Fibroblast of skin of right quadriceps (primary cell): Measurements from ENCODE around the gene AFAP1.

Source experiments
- DNase-seq: peaks from one replicate; pipeline ENCODE4 v3.0.0-alpha.2; 2013

Gene AFAP1

DNA sequence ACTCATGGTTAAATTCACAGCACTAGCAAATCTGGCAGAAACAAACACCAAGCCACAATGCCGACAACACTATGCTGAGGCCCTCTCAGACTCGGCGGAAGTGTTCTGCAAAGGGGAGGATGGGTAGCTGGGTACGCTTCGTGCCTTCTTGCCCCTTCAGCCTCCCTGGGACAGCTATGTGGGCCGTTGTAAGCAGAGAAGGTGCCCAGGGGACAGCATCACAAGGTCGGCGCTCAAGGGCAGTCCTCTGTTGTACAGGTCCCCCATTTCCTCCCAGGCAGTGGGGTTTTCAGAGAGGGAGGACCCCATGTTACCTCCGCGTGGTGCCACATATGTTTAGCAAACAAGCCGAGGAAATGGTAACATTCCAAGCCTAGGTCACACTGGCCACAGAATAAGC is 173.6 kb downstream of the AFAP1 start:
- no peak for DNase-seq

DNA sequence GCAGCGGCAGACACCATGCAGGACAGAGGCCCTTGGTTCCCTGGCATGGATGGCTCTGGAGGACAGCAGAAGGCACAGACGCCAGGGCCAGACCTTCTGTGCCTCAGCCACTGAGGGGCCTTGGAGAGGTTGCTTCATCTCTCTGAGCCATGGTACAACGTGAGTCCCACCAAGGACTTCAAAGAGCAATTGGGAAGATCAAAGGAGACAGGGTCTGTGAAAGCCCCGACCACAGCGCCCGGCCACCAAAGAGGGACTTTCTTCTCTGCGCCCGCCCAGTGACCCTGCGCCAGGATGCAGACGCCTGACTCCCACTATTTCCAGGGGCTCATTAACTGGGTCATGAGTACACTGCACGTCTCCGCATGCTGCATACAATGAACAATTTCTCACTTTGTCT is 174.0 kb downstream of the AFAP1 start:
- no peak for DNase-seq

DNA sequence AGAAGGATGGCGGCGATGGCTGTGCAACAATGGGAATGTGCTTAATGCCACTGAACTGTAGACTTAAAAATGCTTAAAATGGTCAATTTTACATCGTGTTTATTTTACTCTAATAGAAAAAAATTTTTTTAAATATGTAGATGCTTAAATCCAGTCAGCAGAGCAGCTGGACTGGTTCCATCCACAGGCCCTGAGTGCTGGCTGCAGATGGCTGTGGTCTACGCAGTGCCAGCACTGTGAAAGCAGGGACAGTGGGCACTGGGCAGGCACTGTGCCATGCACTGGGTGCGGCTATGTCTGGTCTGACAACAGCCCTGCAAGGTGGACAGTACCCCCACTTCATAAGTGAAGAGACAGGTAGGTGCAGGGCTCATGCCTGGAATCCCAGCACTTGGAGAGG is 175.2 kb downstream of the AFAP1 start:
- DNase-seq: no peak

DNA sequence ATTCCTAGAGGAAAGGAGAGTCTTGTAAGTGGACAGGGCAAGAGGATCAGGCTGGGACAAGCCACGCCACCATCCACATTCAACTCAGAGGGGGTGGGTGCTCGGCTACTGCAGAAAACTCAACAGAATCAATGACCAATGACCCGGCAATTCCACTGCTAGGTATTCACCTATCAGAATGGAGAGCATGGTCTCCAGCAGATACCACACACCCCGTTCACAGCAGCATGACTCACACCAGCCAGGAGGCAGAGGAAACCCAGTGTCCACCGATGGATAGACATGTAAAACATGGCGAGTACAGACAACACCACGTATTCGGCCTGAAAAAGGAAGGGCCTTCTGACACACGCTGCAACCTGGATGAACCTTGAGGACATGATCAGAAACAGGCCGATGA is 175.9 kb downstream of the AFAP1 start:
- DNase-seq: peak; percentile 69

DNA sequence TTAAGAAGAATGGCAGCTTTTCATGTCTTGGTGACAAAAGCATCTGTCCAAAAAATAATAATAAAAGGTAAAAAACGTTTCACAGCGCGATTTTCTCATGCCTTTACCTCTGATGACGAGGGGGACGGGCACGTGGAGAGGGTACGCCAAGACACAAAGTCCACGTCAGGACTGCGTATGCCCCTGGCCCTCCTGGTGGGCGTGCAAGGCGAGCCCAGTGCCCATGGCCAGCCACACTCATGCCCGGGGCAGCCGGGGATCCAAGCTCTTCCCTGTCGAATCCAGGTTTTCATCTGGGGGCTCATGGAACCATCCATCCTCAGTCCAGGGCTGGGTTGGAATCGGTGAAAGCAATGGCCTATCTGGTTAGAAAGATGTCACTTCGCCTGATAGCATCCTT is 176.6 kb downstream of the AFAP1 start:
- DNase-seq: no peak

DNA sequence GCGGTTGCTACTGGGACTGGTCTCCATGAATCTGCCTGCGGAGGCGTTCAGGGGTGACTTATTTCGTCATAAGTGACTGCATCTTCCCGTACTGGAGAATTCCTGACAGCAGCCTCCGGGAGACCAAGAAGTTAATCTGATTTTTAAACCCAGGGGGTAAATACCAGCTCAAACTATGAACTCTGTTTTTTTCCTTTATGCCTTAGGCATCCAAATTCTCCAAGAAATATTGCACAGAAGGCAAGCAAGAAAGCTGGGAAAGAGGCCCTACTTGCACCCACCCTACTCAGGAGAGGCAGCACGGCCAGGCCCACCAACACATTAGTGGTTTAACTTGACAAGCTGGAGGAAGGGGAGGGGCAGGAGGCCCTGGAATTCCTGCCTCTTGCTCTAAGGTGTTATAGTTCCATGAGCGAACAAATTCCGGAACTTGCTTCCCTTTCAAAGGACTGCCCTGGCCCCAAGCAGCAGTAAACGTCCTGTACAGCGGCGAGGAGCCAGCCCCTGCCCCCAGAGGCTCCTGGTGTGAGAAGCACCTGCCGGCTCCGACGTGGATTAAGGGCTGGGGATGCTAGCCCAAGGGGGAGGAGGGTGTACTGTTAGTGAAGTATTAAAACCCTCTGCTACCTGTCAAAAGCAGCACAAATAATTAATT is 177.2 kb downstream of the AFAP1 start:
- DNase-seq: no peak

DNA sequence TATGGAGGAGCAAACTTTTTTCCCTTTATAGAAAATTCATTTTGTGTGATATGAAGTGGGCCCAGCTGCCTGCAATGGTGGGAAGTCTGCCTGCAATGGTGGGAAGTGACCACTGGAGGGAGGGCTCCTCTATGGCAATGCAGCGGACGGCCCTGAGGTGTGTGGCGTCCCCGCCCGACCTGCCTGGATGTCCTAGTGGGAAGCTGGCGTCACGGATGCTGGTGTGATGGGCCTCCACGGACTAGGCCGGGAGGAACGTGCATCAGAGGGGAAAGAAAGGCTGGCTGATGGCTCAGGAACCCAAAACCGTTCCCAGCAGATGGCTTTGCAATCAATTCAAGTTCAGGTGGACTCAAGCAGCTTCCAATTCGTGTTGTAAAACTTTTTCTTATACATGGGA is 177.9 kb downstream of the AFAP1 start:
- DNase-seq: peak; percentile 54

DNA sequence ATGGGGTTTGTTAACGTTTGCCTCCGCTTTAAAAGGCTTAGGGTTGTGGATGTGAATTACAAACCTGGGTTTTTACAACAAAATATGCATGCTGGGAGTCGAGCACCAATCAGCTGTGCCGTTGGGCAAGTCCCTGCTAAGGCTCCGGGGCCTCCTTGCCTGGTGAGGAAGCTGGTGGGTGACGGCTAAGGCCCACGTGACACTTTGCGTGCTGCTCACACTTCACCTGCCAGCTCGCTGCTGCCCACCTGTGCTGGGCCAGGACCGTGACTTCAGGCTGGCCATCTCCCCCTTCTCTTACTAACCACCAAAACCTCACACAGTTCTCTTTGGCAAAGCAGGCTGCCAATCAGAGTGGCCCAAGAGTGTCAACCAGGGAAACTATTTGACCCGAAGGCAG is 178.3 kb downstream of the AFAP1 start:
- DNase-seq: no peak

DNA sequence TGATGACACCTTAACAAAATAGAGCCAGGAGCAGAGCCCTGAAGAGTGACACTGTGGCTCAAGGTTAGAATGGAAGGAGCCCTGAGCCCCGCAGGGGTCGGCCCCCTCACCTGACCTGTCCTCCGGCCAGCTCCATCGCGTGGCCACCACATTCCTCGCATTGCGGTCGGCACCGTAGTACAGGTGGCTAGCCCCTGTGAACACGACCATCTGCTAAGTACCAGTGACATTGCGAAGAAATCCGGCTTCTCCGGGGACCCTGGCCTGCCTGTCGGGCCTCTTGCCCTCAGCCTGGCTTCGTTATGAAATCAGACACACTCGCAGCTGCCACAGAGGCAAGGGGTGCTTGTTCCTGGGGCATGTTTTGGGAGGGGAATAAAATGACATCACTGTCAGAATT is 179.0 kb downstream of the AFAP1 start:
- DNase-seq: no peak

DNA sequence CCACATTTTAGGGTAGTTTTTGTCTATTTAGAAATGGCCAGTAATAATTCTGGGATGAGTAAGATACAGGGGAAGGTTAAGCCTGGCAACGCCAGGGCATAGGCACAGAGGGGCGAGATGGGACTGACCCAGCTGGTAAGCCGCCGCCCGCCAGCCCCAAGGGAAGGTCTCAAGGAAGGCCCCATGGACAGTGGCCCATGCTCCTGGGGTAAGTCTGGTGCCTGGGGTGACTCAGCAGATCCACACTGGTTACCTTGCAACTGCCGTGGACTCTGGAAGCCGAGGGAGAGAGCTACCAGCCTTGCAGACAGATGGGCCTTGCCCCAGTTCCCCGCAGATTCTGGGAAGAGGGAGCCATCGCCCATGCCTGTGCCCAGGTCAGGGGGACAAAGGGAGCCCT is 179.4 kb downstream of the AFAP1 start:
- no peak for DNase-seq

DNA sequence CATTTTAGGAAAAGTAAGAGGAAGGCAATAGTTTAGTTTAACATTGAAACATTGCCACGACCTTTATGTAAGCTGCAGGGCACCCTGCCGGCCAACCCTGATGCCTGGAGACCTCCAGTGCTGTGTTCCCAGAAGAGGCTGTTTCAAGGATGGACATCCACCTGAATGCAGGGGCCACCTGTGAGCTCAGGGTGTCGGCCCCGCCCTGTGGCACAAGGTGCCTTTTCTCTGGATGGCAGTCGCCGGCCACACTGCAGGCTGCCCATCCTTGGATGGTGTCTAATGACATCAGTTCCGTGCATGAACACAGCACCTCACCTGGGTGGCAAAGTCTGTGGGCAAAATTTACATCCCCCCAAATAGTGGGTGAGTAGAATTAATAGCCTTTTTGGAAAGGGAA is 180.0 kb downstream of the AFAP1 start:
- no peak for DNase-seq

DNA sequence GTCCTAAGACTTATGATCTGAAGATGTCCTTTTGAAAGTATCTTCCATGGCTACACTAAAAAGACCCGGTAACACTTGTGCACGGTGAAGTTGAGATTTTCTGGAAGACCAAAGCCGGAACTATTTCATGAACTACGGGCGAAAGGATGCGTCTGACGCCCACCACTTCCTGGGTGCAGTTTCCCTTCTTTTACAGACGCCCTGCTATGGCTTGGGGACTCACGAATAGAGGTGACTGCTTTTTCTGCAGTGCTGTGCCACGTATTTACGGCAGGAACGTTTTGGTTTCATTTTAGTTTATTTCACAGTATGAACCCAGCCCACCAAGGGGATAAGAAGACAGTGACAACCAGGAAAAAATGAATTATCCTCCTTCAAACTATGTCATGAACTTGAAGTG is 180.4 kb downstream of the AFAP1 start:
- DNase-seq: no peak

DNA sequence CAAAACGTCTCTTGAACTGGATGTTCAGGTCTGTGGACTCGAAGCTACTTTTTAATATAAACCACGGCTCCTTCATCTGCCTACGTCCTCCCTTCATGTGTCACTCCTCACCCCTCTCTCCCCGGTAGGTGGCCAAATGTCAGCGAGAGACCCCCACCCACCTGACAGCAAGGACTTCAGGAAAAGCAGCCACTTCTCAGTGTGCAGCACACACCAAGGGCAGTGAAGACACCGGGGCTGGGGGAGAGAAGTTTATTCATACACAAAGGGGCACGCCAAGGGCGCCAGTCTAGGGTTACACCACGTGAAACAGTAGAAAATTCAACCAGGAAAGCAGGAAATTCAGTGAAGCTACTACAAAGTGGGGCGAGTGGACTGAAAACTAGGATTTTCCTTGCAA is 181.2 kb downstream of the AFAP1 start:
- no peak for DNase-seq

DNA sequence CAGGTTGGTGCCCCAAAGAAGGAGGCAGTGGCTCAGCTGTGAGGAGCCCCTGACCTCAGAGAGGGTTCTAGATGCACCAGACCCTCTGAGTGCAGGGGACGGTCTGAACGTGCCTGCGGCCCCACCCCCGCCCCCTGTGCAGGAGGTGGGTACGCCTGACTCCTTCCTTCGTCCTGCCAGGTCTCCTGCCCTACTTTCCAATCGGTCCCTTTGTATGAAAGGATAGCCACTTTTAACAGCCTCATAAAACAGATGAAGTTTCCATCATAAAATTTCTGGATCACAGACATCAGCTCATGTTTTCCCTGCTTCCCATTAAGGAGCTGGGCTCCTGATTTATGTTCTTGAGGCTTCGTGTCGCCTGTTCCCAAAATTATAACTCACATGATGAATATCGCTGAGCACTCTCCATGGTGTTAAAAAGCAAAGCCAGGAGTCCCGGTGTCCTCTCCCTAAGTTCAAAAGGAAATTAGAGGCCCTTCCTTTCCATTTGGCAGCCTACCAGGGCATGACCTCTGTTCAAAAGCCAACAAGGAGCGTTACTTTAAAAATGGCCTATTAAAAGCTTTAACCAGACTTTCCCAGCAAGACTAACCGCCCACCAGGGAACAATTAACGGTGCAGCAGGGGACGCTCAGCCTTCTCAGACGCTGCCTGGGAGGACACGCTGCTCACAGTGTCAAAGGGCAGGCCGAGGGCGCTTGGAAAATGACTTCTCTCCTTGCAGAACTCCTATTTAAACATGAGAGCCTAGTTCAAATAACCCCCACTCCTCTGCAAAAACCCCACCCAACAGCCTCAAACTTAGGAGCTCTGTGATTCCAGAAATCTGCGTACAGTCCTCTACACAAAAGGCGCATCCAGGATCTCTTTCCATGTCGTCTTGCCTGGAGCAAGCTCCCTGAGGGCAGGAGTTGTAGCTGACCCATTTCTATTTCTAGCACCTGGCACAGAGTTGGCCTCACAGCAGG is 181.9 kb downstream of the AFAP1 start:
- no peak for DNase-seq

DNA sequence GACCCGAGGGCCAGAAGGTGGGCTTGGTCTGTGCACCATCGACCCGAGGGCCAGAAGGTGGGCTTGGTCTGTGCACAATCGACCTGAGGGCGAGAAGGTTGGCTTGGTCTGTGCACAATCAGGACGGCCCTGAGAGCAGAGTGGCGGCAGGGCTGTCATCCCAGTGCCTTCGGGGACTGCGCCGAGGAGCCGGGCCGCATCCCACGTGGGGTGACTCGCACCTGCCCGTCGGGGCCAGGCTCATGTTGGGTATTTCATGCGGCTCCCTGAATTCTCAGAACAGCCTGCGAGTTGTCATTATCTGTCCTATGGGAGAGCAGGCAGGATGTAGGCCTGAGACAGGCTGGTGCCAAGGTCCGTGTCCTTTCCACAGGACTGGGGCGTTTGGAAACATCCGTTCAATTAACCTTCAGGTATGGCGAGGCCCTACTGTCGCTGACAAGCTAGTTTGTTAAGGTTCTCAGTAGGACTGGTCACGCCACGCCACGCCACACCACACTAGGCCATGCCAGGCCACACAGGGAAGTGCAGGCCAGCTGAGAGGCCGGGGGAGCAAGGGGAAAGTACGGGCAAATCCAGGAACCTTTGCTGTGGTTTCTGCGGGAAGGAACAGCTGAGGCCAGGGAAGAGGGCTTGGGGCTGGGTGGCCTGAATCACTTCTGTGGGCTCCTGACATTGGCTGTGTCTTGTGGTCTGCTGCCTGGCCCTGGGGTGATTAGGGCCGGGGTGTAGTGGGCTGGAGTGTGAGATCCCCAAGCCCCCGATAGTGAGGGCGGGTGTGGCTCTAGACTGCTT is 182.9 kb downstream of the AFAP1 start:
- DNase-seq: no peak

DNA sequence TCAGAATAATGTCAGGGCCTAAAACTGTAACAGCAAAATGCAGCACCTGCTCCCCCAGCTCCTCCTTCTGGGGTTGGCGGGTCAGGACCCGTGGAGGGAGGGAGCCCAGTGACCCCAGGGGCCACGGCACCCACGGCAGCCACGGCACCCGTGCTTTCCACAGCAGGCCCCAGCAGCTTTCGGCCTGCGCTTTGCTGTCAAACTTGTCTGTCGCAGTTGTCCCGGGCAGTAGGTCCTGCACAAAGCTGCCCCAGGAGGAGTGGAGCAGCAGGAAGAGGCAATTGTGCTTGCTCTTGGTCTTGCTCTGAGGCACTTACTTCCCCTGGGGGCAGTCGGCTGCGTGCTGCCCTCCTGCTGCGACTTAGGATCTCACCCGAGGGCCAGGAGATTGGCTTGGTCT is 183.6 kb downstream of the AFAP1 start:
- no peak for DNase-seq

DNA sequence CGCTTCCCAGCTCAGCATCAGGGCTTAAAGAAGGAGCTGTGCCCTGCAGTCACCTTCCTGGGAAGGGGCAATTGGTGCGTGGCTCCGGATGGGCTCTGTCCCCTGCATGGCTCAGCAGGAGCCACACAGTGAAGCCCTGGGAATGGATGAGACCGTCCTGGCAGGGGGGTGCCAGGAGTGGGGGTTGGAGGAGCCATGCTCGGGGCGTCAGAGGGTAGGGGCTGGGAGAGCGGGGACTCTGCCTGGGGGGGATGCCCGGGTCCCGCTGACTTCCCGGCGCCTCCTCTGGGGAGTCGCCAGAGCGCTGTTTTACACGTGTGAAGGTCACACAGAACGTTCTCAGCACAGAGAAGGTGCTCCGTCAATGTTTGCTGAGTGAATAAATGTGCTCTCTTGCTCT is 184.1 kb downstream of the AFAP1 start:
- DNase-seq: no peak

DNA sequence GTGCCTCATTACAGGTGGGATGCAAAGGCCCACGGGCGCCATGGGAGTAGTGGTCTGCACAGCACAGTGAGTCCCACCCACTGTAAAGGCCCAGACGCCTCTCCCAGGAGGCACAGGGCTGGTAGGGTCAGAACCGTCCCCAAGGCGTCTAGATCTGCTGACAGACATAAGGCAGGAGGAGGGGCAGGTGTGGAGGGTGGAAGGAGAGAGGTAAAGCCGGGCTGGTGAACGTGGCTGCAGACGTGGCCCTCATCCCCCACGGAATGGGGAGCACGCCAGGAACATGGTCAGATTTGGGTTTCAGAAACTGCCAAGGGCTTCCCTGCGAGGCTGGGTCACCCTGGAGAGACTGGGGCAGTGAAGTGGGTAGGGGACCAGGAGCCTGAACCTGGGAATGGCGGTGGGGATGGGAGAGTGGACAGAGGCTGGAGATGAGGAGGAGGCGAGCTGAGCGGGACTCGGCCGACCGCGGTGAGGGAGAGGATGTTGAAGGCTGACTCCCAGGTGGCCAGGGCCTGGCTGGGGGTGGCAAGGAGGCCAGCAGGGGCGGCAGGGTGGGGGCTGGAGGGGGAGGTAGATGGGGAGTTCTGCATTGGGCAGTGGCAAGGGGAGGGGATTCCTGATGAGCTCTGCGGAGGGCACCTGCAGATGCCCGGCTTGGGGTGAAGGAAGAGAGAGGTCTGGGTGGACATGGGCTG is 184.9 kb downstream of the AFAP1 start:
- DNase-seq: no peak

DNA sequence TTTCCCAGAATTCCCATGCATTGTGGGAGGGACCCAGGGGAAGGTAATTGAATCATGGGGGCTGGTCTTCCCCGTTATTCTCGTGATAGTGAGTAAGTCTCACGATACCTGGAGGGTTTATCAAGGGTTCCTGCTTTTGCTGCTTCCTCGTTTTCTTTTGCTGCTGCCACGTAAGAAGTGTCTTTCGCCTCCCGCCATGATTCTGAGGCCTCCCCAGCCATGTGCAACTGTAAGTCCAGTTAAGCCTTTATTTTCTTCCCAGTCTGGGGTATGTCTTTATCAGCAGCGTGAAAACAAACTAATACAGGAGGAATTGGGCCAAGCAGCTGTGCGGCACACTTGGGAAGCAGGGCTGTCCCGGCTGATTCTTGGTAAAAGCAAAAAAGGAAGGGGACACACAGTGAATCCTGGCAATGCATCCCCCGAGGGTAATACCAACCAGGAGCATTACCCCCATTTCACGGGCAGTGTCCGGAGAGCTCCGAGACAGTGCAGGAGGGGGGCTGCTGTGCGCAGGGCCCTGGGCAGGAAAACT is 185.7 kb downstream of the AFAP1 start:
- DNase-seq: no peak

DNA sequence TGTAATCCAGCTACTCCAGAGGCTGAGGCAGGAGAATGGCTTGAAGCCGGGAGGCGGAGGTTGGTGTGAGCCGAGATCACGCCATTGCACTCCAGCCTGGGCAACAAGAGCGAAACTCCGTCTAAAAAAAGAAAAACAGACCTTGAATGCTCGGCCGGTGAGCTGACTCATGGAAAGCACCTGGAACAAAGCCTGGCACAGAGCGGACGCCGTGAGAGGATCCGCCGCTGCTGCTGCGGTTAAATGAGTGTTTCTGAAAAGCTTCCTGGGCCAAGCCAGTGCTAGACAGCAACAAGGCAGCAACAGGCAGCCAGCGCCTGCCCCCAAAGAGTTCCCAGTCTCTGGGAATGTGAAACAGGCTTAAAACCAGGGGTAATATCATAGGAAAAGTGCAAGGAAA is 186.4 kb downstream of the AFAP1 start:
- DNase-seq: no peak

DNA sequence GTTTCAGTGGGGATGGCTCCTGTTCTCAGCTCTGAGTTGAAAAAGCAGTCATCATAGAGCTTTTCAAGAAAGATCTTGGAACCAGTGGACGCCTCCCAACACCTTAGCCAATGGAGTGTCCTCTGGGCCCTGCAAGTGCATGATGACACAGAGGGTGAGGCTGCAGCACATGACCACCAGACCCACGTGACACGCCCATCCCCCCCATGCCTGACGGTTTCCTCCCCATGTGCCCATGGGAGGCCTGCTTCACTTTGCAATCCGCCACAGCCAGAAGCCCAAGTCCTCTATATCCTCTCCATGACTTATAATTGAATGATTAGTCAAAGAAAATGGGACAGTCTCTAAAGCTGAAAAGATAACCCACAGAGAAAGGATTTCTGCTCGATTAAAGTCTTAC is 187.0 kb downstream of the AFAP1 start:
- DNase-seq: no peak

DNA sequence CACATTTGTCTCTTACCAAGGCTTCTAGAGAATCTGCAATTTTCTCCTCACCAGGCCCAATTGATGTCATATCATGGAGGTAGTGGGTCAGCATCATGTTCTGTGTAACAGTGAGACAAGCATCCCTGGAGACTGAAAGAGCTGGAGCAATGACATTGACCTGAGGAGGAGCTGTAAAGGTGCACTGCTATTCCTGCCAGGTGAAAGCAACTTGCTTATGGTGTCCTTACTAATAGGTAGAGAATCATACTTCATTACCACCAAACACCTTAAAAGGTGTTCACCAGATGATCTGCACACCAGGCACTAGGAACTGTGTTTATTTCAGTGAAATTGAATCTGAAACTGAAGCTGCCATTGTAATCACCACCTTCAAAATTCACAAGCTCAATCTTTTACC is 188.7 kb downstream of the AFAP1 start:
- DNase-seq: no peak

DNA sequence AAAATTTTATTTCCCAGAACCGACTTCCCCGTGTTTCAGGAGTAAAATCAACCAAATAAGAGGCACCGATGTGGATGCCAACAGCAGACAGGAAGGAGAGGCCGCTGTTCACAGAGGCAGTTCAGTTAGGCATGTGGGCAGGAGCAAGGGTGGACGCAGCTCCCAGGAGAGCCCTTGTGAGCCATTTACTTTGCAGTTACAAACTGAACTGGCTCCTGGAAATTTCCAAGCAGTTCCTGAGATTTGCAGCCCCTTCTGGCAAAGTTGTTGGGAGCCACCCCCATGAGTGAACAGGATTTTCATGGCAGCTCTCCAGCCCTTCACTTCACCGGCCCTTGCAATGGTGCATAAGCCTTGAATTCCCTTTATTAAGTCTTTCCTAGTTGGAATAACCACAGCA is 189.1 kb downstream of the AFAP1 start:
- no peak for DNase-seq
